NCI-H69 (cell line): ENCODE data around the gene TRIM71.
"Not testable (repeated sequence)": the region's sequence is repeated elsewhere in the genome, so short reads cannot be mapped to it uniquely, and the experiment has no call there.

Experiments
- DNase-seq: peaks from one replicate; lab custom pipeline; 2025; lab: John Stamatoyannopoulos, UW

TRIM71 gene

DNA sequence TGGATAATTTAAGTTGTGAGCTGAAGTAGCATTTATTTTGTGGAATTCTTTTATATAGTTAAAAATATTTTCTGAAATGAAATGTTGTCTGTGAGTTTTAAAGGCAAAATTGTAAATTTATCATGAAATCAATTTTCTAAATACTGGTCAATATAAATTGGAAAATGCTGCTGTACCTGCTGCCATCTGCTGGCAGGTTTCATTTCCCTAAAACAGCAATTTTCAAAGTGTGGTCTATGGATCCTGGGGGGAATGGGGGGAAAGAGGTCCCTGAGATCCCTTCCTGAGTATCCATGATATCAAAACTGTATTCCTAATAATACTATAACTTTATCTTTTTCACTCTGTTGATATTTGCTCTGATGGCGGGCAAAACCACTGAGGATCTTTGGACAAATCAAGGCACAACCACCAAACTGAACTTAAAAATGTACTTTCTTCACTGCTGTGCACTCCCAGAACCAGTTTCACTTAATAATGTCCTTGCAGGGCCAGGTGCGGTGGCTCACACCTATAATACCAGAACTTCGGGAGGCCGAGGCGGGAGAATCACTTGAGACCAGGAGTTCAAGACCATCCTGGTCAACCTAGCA is 116.4 kb downstream of the TRIM71 start:
- peak; percentile 9 for DNase-seq

DNA sequence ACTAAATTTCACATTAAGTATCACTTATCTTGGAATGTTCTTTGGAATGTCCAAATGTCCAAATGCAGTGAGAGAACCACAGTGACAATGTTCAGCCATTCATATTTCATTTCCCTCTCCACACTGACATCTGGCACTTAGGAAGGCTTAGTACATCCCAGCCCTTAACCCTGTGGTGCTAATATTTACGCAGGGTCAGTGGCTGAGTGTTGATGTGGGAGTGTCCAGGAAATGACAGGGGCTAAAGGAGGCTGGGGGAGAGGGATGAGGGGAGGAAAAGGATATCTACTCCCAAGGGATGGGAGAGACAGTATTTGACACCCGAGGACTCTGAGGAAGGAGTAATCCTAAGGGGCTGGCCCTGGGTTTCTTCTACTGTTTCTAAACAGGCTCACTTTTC is 119.5 kb downstream of the TRIM71 start:
- peak; percentile 54 for DNase-seq

DNA sequence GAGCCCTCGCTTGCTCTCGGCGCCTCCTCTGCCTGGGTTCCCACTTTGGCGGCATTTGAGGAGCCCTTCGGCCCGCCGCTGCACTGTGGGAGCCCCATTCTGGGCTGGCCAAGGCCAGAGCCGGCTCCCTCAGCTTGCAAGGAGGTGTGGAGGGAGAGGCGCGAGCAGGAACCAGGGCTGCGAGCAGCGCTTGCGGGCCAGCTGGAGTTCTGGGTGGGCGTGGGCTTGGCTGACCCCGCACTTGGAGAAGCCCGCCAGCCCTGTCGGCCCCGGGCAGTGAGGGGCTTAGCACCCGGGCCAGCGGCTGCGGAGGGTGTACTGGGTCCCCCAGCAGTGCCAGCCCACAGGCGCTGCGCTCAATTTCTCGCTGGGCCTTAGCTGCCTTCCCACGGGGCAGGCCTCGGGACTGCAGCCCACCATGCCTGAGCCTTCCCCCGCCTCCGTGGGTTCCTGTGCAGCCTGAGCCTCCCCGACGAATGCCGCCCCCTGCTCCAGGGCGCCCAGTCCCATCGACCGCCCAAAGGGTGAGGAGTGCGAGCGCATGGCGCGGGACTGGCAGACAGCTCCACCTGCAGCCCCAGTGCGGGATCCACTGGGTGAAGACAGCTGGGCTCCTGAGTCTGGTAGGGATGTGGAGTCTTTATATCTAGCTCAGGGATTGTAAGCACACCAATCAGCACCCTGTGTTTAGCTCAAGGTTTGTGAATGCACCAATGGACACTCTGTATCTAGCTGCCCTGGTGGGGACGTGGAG is 121.9 kb downstream of the TRIM71 start:
- not testable (repeated sequence) for DNase-seq

DNA sequence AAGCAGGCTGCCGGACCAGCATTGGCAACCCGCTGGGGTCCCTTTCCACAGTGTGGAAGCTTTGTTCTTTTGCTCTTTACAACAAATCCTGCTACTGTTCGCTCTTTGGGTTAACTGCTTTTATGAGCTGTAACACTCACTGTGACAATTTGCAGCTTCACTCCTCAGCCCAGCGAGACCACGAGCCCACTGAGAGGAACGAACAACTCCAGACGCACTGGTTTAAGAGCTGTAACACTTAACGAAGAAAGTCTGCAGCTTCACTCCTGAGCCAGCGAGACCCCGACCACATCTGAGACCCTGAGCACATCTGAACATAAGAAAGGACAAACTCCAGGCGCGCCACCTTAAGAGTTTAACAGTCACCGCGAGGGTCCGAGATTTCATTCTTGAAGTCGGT is 122.9 kb downstream of the TRIM71 start:
- no peak for DNase-seq

DNA sequence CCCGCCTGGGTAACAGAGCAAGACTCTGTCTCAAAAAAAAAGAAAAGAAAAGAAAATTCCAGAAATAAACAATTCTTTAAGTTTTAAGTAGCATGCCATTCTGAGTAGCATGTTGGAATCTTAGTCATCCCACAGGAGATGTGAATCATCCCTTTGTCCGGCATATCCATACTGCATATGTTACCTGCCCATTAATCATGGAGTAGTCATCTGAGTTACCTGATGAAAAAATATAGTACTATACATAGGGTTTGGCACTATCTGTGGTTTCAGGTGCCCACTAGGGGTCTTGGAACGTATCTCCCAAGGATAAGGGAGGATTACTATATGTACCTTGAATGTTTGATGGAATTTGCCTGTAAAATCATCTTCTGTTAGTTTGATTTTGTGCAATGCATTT is 127.3 kb downstream of the TRIM71 start:
- peak; percentile 3 for DNase-seq

DNA sequence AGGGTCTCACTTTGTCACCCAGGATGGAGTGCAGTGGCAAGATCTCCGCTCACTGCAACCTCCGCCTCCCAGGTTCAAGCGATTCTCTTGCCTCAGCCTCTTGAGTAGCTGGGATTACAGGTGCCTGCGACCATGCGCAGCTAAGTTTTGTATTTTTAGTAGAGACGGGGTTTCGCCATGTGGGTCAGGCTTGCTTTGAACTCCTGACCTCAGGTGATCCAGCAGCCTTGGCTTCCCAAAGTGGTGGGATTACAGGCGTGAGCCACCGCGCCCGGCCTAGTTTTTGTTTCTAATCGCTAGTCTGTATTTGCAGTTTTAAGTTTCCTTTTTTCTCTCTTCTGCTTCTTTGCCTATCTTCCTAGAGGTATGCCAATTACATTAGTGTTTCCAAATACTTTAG is 127.8 kb downstream of the TRIM71 start:
- not testable (repeated sequence) for DNase-seq

DNA sequence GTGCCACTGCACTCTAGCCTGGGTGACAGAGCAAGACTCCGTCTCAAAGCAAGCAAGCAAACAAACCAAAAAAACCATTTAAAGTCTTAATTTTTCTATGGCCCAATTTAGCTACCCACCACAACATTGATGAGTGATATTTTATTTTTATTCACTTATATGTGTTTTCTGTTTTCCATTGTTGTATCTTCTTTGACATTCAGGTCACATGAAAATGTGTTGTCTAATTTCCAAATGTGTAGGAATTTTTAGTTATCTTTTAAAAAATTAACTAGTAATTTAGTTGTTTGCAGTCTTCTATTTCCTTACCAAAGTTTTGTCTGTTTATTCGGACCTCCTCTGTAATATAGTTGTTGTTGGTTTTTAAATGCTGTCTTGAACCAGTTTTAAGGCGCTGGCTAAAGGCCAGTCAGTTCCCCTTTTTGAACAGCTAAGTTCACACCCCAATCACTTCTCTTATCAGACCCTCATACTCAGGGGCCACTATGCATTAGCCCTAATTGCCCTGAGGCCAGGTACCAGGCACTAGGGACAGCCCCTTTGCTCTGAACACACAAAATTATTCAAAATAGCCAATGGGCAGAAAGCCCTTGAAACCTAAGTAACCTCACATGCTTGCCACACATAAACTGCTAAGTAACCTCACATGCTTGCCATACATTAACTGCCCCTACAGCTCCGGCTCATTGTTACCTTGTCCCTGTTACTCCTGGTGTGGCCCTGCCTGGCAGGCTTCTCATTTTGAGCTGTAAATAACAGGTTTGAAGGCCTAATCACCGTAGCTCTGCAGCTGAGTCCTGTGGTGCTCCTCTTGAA is 129.4 kb downstream of the TRIM71 start:
- no peak for DNase-seq
